COLO829 (cell line): ENCODE results near the gene TSPAN10.
A peak's percentile ranks its signal among the peaks of the same experiment; 100 is the strongest.
"Not testable (repeated sequence)": the region's sequence is repeated elsewhere in the genome, so short reads cannot be mapped to it uniquely, and the experiment has no call there.

Experiments used
- DNase-seq: peaks from one replicate; pipeline ENCODE4 v3.0.0; 2012; ENCODE audit warnings: low spot score

TSPAN10 gene

DNA sequence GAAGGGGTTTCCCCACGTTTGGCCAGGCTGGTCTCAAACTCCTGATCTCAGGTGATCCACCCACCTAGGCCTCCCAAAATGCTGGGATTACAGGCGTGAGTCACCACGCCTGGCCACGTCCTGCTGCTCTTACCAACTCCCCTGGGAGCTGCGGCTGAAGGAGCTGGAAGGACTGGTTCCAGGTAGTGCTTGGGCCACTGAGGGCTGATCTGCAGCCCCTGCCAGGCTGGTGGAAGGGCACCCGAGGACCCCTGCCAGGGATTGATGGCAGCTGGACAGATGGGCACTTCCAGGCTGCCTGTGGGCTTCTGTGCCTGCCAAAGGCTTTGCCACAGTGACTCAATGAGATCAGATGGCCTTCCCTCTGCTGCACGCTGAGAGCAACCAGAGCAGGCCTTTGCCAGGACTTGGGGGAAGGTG, 27.1 kb downstream of the TSPAN10 start:
- no peak for DNase-seq

DNA sequence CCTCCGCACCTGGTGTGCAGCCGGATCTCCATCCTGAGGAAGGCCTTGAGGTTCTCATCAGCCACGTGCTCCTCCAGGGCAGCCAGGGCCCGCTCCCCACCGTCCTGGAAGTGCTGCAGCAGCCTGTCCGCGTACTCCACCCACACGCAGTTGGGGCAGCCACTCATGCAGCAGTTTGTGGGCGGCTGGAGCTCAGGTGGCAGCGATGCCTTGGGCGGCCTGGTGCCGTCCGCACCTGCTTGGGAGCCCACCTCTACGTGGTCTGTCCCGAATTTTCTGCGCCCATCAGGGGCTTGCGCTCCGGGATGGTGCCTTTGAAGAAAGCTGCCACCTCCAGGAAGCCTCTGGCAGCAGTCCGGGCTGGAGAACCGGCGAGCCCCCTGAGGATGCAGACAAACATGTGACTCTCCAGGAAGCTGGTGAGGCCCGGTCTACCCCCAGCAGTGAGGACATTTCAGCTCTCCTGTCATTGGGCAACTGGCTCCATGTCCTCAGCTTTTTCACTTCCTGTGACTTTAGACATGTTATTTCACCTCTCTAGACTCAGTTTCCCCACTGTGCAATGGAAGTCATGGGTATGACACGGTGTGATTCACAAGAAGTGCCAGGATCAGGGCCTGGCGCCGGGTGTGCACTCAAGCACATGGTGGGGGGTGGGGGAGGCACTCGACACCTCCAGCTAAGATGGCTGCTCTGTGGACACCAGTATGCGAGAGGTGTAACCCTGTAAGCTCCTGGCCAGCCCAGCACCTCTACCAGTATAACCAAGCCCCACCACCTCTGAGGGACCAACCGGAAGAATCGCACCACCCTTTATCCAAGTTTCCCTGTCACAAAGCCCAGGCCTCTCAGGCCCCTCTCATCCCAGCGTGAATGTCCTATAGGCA, 28.5 kb downstream of the TSPAN10 start:
- no peak for DNase-seq

DNA sequence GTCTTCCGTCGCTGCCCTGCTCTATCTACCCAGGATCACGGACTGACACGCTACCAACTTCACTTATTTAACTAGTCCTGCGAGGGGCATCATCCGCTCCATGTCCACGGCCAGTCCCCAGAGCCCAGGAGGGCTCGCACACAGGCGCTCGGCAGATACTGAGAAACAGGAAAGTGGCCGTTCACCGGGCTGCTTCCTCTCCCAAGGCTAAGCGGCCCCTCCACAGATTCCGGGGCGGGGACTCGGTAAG, 29.0 kb downstream of the TSPAN10 start:
- DNase-seq, result no peak

DNA sequence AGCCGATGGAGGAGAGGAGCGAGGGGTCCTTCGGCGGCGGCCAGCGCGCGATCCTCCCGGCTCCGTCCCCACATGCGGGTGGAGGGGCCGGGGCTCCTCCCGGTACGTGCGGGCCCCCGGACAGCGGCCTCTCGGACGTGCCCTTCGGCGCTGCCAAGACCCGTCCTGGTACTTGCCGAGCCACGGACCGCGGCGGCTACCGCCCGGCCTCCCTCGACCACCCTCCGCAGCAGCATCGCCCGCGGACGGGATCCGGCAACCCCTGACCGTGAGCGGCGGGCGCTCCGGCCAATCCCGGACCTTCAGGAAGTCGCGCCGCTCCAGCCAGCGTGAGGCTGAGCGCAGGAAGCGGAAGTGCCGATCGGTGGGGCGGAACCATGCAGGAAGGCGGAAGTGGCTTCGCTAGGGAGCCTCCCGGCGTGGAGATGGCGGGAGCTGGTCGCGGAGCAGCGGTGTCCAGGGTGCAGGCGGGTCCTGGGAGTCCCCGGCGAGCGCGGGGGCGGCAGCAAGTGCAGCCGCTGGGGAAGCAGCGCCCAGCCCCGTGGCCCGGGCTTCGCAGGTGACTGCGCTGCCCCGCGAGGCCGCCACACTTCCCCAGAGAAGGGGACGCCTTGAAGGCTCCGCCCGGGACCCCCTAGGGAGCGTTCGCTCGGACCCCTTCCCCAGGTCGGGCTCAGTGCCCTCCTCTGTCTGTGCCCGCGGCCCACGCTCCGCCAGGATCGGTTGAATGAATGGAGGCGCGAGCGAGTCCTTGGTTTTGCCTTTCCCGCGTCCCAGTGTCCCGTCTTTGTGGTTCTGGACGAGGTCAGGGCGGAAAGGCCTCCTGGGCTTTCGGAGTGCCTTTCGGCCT, 29.6 kb downstream of the TSPAN10 start, which contains the start of the genes CCDC137 and OXLD1:
CCDC137 (plus strand) TSS at position 396 of the 850 bp plus-strand sequence; CDS start at position 426, 30 bp downstream.
OXLD1 (minus strand) TSS at position 264 of the 850 bp plus-strand sequence; CDS start at position 236, 28 bp downstream.
- DNase-seq, result peak; percentile 87

- DNase-seq, result no peak
These were observed 30.8 kb downstream of the TSPAN10 start for GRCh38 chr17:81667754-81668153.

GRCh38 chr17:81672504-81672903, 35.5 kb downstream of the TSPAN10 start:
- DNase-seq, result no peak

DNA sequence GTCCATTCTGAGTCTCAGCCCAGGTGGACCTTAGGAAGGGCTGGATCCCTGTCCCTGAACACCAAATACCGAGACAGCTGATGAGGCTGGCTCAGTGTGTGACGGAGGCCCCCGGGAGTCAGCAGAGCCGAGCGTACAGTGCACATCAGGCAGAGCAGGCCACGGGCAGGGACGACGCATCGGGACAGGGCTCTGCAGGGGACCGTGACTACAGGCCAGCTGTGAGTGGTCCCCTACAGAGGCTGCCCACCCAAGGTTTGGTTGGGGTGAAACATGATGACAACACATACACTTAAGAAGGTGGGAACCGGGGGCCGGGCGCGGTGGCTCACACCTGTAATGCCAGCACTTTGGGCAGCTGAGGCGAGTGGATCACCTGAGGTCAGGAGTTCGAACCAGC, 36.0 kb downstream of the TSPAN10 start:
- no peak for DNase-seq

GRCh38 chr17:81673561-81674258, 36.7 kb downstream of the TSPAN10 start:
- no peak for DNase-seq

DNA sequence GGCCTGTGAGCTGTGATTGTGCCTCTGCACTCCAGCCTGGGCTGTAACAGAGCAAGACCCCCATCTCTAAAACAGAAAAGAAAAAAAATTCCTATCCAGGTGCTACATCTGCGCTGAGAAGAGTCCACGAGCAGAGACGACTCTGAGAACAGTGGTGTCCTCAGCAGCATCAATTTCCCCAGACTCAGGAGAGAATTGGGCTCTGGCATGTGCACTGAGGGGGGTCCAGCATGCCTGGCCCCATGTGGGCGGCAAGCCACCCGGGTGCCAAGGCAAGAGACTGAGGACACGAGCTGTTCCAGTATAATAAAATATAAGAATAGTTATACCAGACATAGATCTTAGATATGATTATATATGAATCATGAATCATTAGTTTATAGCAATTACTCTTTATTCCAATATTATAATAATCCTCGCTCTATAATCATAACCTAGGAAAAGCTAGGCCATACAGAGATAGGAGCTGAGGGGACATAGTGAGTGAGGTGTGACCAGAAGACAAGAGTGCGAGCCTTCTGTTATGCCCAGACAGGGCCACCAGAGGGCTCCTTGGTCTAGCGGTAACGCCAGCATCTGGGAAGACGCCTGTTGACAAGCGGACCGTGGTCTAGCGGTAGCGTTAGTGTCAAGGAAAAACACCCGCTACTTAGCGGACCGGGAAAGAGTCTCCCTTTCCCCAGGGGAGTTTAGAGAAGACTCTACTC, 38.7 kb downstream of the TSPAN10 start:
- DNase-seq, result not testable (repeated sequence)

DNA sequence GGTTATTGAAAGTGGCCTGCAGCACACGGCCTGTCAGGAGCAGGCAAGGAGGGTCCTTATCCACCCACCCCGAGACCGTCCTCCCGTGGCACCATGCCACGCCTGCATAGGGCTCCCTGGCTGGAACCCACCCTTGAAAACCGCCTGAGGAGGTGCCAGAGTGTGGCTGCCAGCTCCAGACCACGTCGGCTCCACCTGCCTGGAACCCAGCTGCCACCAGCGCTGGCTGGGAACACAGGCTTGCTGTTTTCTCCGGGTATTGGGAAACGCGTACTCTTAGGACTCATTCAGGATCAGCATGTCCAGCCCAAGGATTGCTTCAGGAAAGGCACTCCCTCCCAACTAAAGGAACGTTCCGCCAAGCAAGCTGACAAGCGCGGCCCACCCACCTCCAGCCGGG, 39.9 kb downstream of the TSPAN10 start:
- no peak for DNase-seq

- DNase-seq, result no peak
These were observed 43.2 kb downstream of the TSPAN10 start for GRCh38 chr17:81680150-81680549.

GRCh38 chr17:81681672-81682071, 44.7 kb downstream of the TSPAN10 start:
- DNase-seq, result no peak

GRCh38 chr17:81682565-81683207, 45.7 kb downstream of the TSPAN10 start:
- DNase-seq, result no peak

DNA sequence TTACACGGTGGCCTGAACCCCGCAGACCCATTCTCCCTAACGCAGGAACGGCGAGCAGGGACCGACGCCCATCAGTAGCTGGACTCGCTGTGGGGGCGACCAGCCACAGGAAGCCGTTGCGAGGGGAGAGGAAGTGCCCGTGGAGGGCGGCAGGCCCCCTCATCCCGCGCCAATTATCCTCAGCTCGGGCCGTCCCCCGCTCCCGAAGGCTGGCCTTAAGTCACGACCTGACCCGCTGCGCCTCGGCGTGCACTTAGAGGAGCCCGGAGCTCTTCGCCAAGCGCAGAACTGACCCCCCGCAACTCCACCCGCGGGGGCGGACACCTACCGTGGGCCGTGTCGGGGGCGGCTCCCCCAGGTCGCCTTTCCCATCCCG, 46.2 kb downstream of the TSPAN10 start:
- DNase-seq, result no peak

GRCh38 chr17:81683584-81684441, 46.8 kb downstream of the TSPAN10 start, which contains the start of the genes ARL16 and HGS:
Gene ARL16, minus strand, starts transcription at chr17:81683797. Its CDS starts 44 bp downstream, at chr17:81683753.
Gene HGS, plus strand, starts transcription at chr17:81684011. Its CDS starts 56 bp downstream, at chr17:81684067.
- DNase-seq, result peak; percentile 99

- no peak for DNase-seq
These were observed 47.5 kb downstream of the TSPAN10 start for GRCh38 chr17:81684442-81684911.

DNA sequence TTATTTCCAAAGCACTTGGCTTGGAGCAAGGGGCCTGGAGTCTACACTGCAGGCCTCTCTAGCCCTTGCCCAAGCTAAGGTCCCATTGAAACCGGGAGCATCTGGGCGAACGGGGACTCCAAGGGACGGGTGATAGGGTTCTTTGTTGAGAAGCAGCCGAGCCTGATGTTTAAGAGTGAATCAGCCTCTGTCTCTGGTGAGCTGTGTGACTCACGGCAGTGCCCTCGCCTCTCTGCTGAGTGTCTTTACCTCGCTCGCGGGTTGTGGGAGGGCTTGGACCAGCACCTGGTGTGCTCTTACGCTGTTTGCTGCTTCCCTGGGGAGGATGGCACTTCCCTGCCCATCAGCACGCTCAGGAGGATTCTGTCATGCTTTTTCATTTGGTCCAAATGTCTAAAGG, 48.1 kb downstream of the TSPAN10 start:
- DNase-seq, result peak; percentile 54

DNA sequence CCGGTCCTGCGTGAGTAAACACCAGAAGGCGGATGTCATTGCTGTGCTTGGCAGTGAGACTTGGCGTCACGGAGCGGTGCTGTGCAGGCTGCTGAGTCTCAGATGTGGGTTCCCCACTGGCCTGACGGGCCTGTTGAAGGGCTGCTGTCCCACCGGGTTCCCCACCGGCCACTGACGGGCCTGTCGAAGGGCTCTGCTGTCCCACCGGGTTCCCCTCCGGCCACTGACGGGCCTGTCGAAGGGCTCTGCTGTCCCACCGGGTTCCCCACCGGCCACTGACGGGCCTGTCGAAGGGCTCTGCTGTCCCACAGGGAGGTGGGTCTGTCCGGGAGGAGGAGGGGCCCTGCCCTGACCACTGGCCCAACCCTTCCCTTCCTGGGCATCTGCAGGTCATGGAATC, 49.6 kb downstream of the TSPAN10 start:
- DNase-seq, result no peak

GRCh38 chr17:81687770-81688541, 51.0 kb downstream of the TSPAN10 start:
- DNase-seq, result no peak
